Muscle layer of duodenum (tissue), 2 donors: ENCODE measurements around the gene CMTM5.

Experiments used
- H3K27ac ChIP-seq: one replicate; pipeline ENCODE4 v1.7.0; 2013; ENCODE audit warnings: mild to moderate bottlenecking, low read length
- H3K27me3 ChIP-seq: one replicate; pipeline ENCODE4 v1.7.0; 2013; ENCODE audit warnings: low read depth, mild to moderate bottlenecking, control low read depth, low read length
- H3K36me3 ChIP-seq, 2 donors: one replicate each; pipeline ENCODE4 v1.7.0; 2013; ENCODE audit warnings: low read length in 2 of 2, control low read depth in 1 of 2, mild to moderate bottlenecking in 1 of 2; ENCODE audit not compliant: insufficient read depth in 2 of 2, control insufficient read depth in 1 of 2
- H3K4me1 ChIP-seq, 2 donors: one replicate each; pipeline ENCODE4 v1.7.0; 2013; ENCODE audit warnings: low read length in 2 of 2, mild to moderate bottlenecking in 2 of 2, control low read depth in 1 of 2, moderate library complexity in 1 of 2; ENCODE audit not compliant: insufficient read depth in 2 of 2, control insufficient read depth in 1 of 2
- H3K4me3 ChIP-seq, 2 donors: one replicate each; pipeline ENCODE4 v1.7.0; 2013; ENCODE audit warnings: low read length in 2 of 2, low read depth in 1 of 2, mild to moderate bottlenecking in 1 of 2
- H3K9me3 ChIP-seq, 2 donors: one replicate each; pipeline ENCODE4 v1.7.0; 2013; ENCODE audit warnings: low read length in 2 of 2, control low read depth in 1 of 2, mild to moderate bottlenecking in 1 of 2; ENCODE audit not compliant: control insufficient read depth in 1 of 2
- donor health status: healthy.

The CMTM5 gene

GRCh38 chr14:23376482-23377197 lies at the start of gene CMTM5:
TSS of gene CMTM5 (plus strand) at chr14:23377046. CDS start at chr14:23377252, 206 bp downstream.
- no peaks in the 10 kb centered on the region for H3K9me3 ChIP-seq
- peaks cover 5% of the 10 kb centered on the region in 2 donors for H3K4me1 ChIP-seq
- no peaks in the 10 kb centered on the region for H3K36me3 ChIP-seq
- no peak within 1 kb of the TSS for H3K27ac ChIP-seq
- H3K4me3 ChIP-seq = peak within 1 kb of the TSS; percentile 4 to 40
- H3K27me3 ChIP-seq = no peaks in the 10 kb centered on the region

- Histone ChIP-seq H3K36me3 (peaks cover 19 to 26% of the 10 kb centered on the region in 2 donors), H3K9me3 (no peaks in the 10 kb centered on the region), H3K4me3 (no peak overlapping the region), H3K4me1 (peaks cover 3 to 4% of the 10 kb centered on the region in 2 donors), H3K27me3 (no peaks in the 10 kb centered on the region), H3K27ac (no peak overlapping the region)
These were observed 48.7 kb upstream of the CMTM5 start for GRCh38 chr14:23327947-23328744.

GRCh38 chr14:23335623-23336022 lies 41.2 kb upstream of the CMTM5 start:
- no peaks in the 10 kb centered on the region for H3K27me3 ChIP-seq
- no peaks in the 10 kb centered on the region for H3K9me3 ChIP-seq
- H3K4me3 ChIP-seq = no peak overlapping the region
- H3K36me3 ChIP-seq = no peaks in the 10 kb centered on the region
- no peaks in the 10 kb centered on the region for H3K4me1 ChIP-seq
- no peak overlapping the region for H3K27ac ChIP-seq

GRCh38 chr14:23339506-23340268 lies 37.2 kb upstream of the CMTM5 start:
- no peaks in the 10 kb centered on the region for H3K4me1 ChIP-seq
- no peaks in the 10 kb centered on the region for H3K36me3 ChIP-seq
- no peak overlapping the region for H3K4me3 ChIP-seq
- H3K27ac ChIP-seq = no peak overlapping the region
- H3K9me3 ChIP-seq = no peaks in the 10 kb centered on the region
- no peaks in the 10 kb centered on the region for H3K27me3 ChIP-seq

- H3K9me3 ChIP-seq = no peaks in the 10 kb centered on the region
- H3K4me1 ChIP-seq = no peaks in the 10 kb centered on the region
- peaks cover 0 to 6% of the 10 kb centered on the region in 2 donors for H3K36me3 ChIP-seq
- H3K27ac ChIP-seq = no peak overlapping the region
- no peak overlapping the region for H3K4me3 ChIP-seq
- no peaks in the 10 kb centered on the region for H3K27me3 ChIP-seq
These were observed 32.4 kb upstream of the CMTM5 start for GRCh38 chr14:23344481-23344880.

- H3K9me3 ChIP-seq = no peaks in the 10 kb centered on the region
- H3K27ac ChIP-seq = no peak overlapping the region
- H3K4me3 ChIP-seq = no peak overlapping the region
- H3K36me3 ChIP-seq = peaks cover 0 to 6% of the 10 kb centered on the region in 2 donors
- no peaks in the 10 kb centered on the region for H3K4me1 ChIP-seq
- H3K27me3 ChIP-seq = no peaks in the 10 kb centered on the region
These were observed 30.7 kb upstream of the CMTM5 start for GRCh38 chr14:23345987-23346692.

- H3K27me3 ChIP-seq = peaks cover 3% of the 10 kb centered on the region
- peaks cover 0 to 4% of the 10 kb centered on the region in 2 donors for H3K4me1 ChIP-seq
- H3K36me3 ChIP-seq = peaks cover 0 to 6% of the 10 kb centered on the region in 2 donors
- no peak overlapping the region for H3K4me3 ChIP-seq
- no peak overlapping the region for H3K27ac ChIP-seq
- H3K9me3 ChIP-seq = no peaks in the 10 kb centered on the region
These were observed 30.0 kb upstream of the CMTM5 start for GRCh38 chr14:23346693-23347405.

- no peak overlapping the region for H3K27ac ChIP-seq
These were observed 29.2 kb upstream of the CMTM5 start for GRCh38 chr14:23347406-23348296.

GRCh38 chr14:23348297-23348655 lies 28.6 kb upstream of the CMTM5 start:
- Histone ChIP-seq H3K4me3 (no peak overlapping the region), H3K4me1 (peaks cover 0 to 10% of the 10 kb centered on the region in 2 donors), H3K9me3 (no peaks in the 10 kb centered on the region), H3K27ac (no peak overlapping the region), H3K27me3 (peaks cover 6% of the 10 kb centered on the region), H3K36me3 (peaks cover 0 to 6% of the 10 kb centered on the region in 2 donors)

More at GRCh38 chr14:23347406-23348296, 29.2 kb upstream of the CMTM5 start:
- peaks cover 6% of the 10 kb centered on the region for H3K27me3 ChIP-seq
- no peaks in the 10 kb centered on the region for H3K9me3 ChIP-seq
- H3K36me3 ChIP-seq = peaks cover 0 to 6% of the 10 kb centered on the region in 2 donors
- H3K4me1 ChIP-seq = peaks cover 0 to 10% of the 10 kb centered on the region in 2 donors
- H3K4me3 ChIP-seq = no peak overlapping the region
